Astrocyte (in vitro differentiated cells and primary cell): ENCODE data around the gene PEX3. TPM values are rescaled to one million over a fixed set of nuclear protein-coding genes. Genes with fewer than 3 reads are reported as not detected.

ENCODE experiments used
- DNase-seq: peaks from one replicate; pipeline ENCODE4 v3.0.0-alpha.2; 2010; ENCODE audit warnings: low read depth
- FAIRE-seq: peaks from 2 replicates; lab custom pipeline; 2011; peaks lifted over from hg19 to GRCh38; lab: Jason Lieb, UNC
- H2AFZ ChIP-seq: 2 replicates; pipeline ENCODE4 v1.6.0; 2012; ENCODE audit warnings: low read depth, low read length, inconsistent platforms
- H3K27ac ChIP-seq: 2 replicates; pipeline ENCODE4 v1.5.1; 2011; ENCODE audit warnings: low read depth, low read length, inconsistent platforms
- H3K27me3 ChIP-seq: 2 replicates; pipeline ENCODE4 v1.6.0; 2011; ENCODE audit warnings: low read length, inconsistent platforms; ENCODE audit not compliant: insufficient read depth
- H3K36me3 ChIP-seq: 2 replicates; pipeline ENCODE4 v1.5.1; 2011; ENCODE audit warnings: low read length, inconsistent platforms; ENCODE audit not compliant: insufficient read depth
- H3K4me1 ChIP-seq: 2 replicates; pipeline ENCODE4 v1.5.1; 2011; ENCODE audit warnings: low read length, inconsistent platforms; ENCODE audit not compliant: insufficient read depth
- H3K4me2 ChIP-seq: 2 replicates; pipeline ENCODE4 v1.6.0; 2012; ENCODE audit warnings: low read length, inconsistent platforms
- H3K4me3 ChIP-seq: 2 replicates; pipeline ENCODE4 v1.5.1; 2011; ENCODE audit warnings: low read depth, mild to moderate bottlenecking, low read length, inconsistent platforms; ENCODE audit not compliant: insufficient read depth
- H3K79me2 ChIP-seq: 2 replicates; pipeline ENCODE4 v1.6.0; 2012; ENCODE audit warnings: mild to moderate bottlenecking, low read length, inconsistent platforms; ENCODE audit not compliant: insufficient read depth
- H3K9ac ChIP-seq: 2 replicates; pipeline ENCODE4 v1.6.0; 2012; ENCODE audit warnings: mild to moderate bottlenecking, low read length, inconsistent platforms
- H3K9me3 ChIP-seq: 2 replicates; pipeline ENCODE4 v1.5.1; 2012; ENCODE audit warnings: low read depth, mild to moderate bottlenecking, low read length, inconsistent platforms; ENCODE audit not compliant: insufficient read depth
- H4K20me1 ChIP-seq: 2 replicates; pipeline ENCODE4 v1.6.0; 2012; ENCODE audit warnings: low read length, inconsistent platforms; ENCODE audit not compliant: insufficient read depth
- H3K27ac Mint-ChIP-seq: one replicate; pipeline ENCODE4 v1.8.0; 2021; ENCODE audit warnings: mild to moderate bottlenecking, mixed read lengths; ENCODE audit not compliant: unreplicated experiment
- H3K27me3 Mint-ChIP-seq: one replicate; pipeline ENCODE4 v1.8.0; 2021; ENCODE audit warnings: low read depth, mixed read lengths; ENCODE audit not compliant: unreplicated experiment
- H3K36me3 Mint-ChIP-seq: one replicate; pipeline ENCODE4 v1.8.0; 2021; ENCODE audit warnings: low read depth, mixed read lengths; ENCODE audit not compliant: unreplicated experiment
- H3K4me1 Mint-ChIP-seq: one replicate; pipeline ENCODE4 v1.8.0; 2021; ENCODE audit warnings: low read depth, mixed read lengths; ENCODE audit not compliant: unreplicated experiment
- H3K4me3 Mint-ChIP-seq: one replicate; pipeline ENCODE4 v1.8.0; 2021; ENCODE audit warnings: mild to moderate bottlenecking, moderate library complexity, mixed read lengths; ENCODE audit not compliant: unreplicated experiment
- H3K9me3 Mint-ChIP-seq: one replicate; pipeline ENCODE4 v1.8.0; 2021; ENCODE audit warnings: mild to moderate bottlenecking, mixed read lengths; ENCODE audit not compliant: unreplicated experiment
- EZH2 ChIP-seq: IDR thresholded peaks from 2 replicates; pipeline ENCODE4 v1.6.1; 2012; ENCODE audit warnings: mild to moderate bottlenecking, low read length, inconsistent platforms; ENCODE audit not compliant: insufficient read depth
- total RNA-seq: library from RNA; stranded (reverse); gene quantifications from 2 replicates; pipeline ENCODE4 v1.2.1, GENCODE V29; 2021
- TF ChIP-seq, protein P1 (sequence below): IDR thresholded peaks from 2 replicates; pipeline ENCODE4 v1.5.1; 2011; ENCODE audit warnings: low read depth, mild to moderate bottlenecking, inconsistent platforms, low read length, moderate library complexity; ENCODE audit not compliant: insufficient read depth

PEX3 gene
- total RNA-seq, 1 donor from 2014 or later = 14.2 TPM

DNA sequence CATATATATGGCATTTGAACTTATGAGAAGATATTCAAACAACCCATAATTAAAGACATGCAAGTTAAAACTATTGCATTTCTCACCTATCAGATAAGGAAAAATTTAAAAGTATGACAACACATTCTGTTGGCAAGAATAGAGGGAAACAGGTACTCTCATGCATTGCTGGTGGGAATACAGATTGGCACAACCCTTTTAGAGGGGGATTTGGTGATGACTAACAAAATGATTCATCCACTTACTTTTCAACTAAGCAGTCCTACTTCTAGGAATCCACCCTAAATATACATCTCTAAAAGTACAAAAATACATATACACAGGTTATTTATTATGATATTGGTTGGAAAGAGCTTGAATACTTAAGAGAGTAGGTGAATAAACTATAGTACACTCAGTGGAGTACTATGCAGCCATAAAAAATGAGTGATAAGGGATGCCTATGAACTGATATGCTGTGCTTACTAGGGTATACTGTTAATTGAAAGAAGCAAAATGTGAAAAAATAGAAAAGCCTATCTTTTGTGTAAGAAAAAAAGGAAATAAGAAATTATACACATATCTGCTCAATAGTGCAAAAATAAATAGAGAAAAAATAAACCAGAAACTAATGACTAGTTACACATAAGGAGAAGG, 42.3 kb upstream of the PEX3 start:
- DNase-seq (peak; percentile 48), FAIRE-seq (no peak)
- Histone ChIP-seq H3K4me3 (no peak overlapping the region), H3K79me2 (no peaks in the 10 kb centered on the region), H3K36me3 (no peaks in the 10 kb centered on the region), H3K27me3 (no peaks in the 10 kb centered on the region), H2AFZ (no peak overlapping the region), H3K4me1 (peaks cover 26% of the 10 kb centered on the region), H3K27ac (peak overlapping the region; percentile 6), H4K20me1 (no peaks in the 10 kb centered on the region), H3K9ac (no peak overlapping the region), H3K9me3 (no peaks in the 10 kb centered on the region), H3K4me2 (no peak overlapping the region)
- no peak overlapping the region for H3K4me3 Mint-ChIP-seq
- no peaks in the 10 kb centered on the region for H3K9me3 Mint-ChIP-seq
- no peaks in the 10 kb centered on the region for H3K36me3 Mint-ChIP-seq
- no peaks in the 10 kb centered on the region for H3K27me3 Mint-ChIP-seq
- H3K27ac Mint-ChIP-seq = no peak overlapping the region
- peaks cover 13% of the 10 kb centered on the region for H3K4me1 Mint-ChIP-seq
- TF ChIP-seq EZH2 = no peak
- TF ChIP-seq, protein P1, sequence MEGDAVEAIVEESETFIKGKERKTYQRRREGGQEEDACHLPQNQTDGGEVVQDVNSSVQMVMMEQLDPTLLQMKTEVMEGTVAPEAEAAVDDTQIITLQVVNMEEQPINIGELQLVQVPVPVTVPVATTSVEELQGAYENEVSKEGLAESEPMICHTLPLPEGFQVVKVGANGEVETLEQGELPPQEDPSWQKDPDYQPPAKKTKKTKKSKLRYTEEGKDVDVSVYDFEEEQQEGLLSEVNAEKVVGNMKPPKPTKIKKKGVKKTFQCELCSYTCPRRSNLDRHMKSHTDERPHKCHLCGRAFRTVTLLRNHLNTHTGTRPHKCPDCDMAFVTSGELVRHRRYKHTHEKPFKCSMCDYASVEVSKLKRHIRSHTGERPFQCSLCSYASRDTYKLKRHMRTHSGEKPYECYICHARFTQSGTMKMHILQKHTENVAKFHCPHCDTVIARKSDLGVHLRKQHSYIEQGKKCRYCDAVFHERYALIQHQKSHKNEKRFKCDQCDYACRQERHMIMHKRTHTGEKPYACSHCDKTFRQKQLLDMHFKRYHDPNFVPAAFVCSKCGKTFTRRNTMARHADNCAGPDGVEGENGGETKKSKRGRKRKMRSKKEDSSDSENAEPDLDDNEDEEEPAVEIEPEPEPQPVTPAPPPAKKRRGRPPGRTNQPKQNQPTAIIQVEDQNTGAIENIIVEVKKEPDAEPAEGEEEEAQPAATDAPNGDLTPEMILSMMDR = no peak

DNA sequence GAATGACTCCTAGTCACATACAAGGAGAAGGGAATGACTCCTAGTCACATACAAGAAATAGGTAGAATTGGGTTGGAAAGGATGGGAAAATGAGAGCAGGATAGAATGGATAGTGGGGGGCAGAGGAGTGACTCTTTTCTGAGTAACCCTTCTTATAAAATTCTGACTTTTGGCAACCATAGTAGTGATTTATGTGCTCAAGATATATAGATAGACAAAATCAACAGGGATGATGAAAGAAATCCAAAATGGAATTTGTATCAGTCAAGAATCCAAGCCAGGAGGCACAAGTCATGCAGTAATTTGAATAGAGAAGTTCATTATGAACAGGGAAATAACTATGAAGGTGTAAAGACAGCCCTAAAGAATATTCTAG, 41.8 kb upstream of the PEX3 start:
- no peaks in the 10 kb centered on the region for H3K27me3 Mint-ChIP-seq
- no peak overlapping the region for H3K4me3 ChIP-seq
- no peaks in the 10 kb centered on the region for H3K9me3 ChIP-seq
- no peaks in the 10 kb centered on the region for H4K20me1 ChIP-seq
- H3K4me1 Mint-ChIP-seq = peaks cover 13% of the 10 kb centered on the region
- no peaks in the 10 kb centered on the region for H3K36me3 Mint-ChIP-seq
- FAIRE-seq = no peak
- H3K4me3 Mint-ChIP-seq = no peak overlapping the region
- peak overlapping the region; percentile 6 for H3K27ac ChIP-seq
- TF ChIP-seq, protein P1 = no peak
- no peak for TF ChIP-seq EZH2
- no peaks in the 10 kb centered on the region for H3K9me3 Mint-ChIP-seq
- no peaks in the 10 kb centered on the region for H3K36me3 ChIP-seq
- no peaks in the 10 kb centered on the region for H3K27me3 ChIP-seq
- H3K4me1 ChIP-seq = peaks cover 26% of the 10 kb centered on the region
- DNase-seq = no peak
- H3K79me2 ChIP-seq = no peaks in the 10 kb centered on the region
- H3K27ac Mint-ChIP-seq = no peak overlapping the region
- no peak overlapping the region for H3K9ac ChIP-seq
- no peak overlapping the region for H3K4me2 ChIP-seq
- no peak overlapping the region for H2AFZ ChIP-seq

DNA sequence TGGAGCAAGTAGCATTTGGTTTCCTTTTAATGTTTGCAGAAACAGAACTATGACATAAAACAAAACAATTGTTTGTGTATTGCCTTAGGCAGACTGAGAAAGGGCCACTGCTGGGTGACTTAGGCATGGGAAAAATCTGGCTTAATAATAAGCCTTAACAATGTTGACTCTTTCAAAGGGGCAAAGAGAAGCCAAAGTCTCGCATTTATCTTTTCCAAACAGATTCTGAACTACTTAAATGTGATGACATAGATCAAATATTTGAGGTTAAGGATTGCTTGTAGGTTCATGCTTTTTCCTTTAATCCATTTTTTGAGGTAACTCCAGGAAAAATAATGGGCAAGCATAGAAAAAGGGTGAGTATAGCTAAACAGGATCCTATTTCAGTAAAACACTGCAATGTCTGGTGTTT, 39.7 kb upstream of the PEX3 start:
- Histone ChIP-seq H3K4me2 (peak overlapping the region; percentile 29), H4K20me1 (no peaks in the 10 kb centered on the region), H3K27ac (peak overlapping the region; percentile 64), H3K79me2 (no peaks in the 10 kb centered on the region), H3K4me1 (peaks cover 18% of the 10 kb centered on the region), H3K9me3 (no peaks in the 10 kb centered on the region), H2AFZ (no peak overlapping the region), H3K4me3 (no peak overlapping the region), H3K27me3 (no peaks in the 10 kb centered on the region), H3K36me3 (no peaks in the 10 kb centered on the region), H3K9ac (peak overlapping the region; percentile 20)
- no peak overlapping the region for H3K27ac Mint-ChIP-seq
- H3K36me3 Mint-ChIP-seq = no peaks in the 10 kb centered on the region
- no peak overlapping the region for H3K4me3 Mint-ChIP-seq
- FAIRE-seq (peak; percentile 29), DNase-seq (peak; percentile 95)
- no peaks in the 10 kb centered on the region for H3K27me3 Mint-ChIP-seq
- H3K4me1 Mint-ChIP-seq = peaks cover 4% of the 10 kb centered on the region
- TF ChIP-seq, protein P1 = no peak
- TF ChIP-seq EZH2 = no peak
- H3K9me3 Mint-ChIP-seq = no peaks in the 10 kb centered on the region
